Jurkat, Clone E6-1 (cell line): ENCODE measurements around the gene CPED1.
"Not testable (repeated sequence)": the region's sequence is repeated elsewhere in the genome, so short reads cannot be mapped to it uniquely, and the experiment has no call there.

Source experiments
- DNase-seq: peaks from one replicate; pipeline ENCODE4 v3.0.0-alpha.2; 2011; ENCODE audit warnings: low read depth, low spot score
- H3K4me3 ChIP-seq: 2 replicates; pipeline ENCODE4 v1.5.1; 2011; ENCODE audit warnings: mild to moderate bottlenecking, low read length, control low read depth, moderate library complexity

The CPED1 gene

DNA sequence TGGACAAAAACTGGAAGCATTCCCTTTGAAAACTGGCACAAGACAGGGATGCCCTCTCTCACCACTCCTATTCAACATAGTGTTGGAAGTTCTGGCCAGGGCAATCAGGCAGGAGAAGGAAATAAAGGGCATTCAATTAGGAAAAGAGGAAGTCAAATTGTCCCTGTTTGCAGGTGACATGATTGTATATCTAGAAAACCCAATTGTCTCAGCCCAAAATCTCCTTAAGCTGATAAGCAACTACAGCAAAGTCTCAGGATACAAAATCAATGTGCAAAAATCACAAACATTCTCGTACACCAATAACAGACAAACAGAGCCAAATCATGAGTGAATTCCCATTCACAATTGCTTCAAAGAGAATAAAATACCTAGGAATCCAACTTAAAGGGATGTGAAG lies 262.9 kb downstream of the CPED1 start:
- not testable (repeated sequence) for DNase-seq, H3K4me3 ChIP-seq

DNA sequence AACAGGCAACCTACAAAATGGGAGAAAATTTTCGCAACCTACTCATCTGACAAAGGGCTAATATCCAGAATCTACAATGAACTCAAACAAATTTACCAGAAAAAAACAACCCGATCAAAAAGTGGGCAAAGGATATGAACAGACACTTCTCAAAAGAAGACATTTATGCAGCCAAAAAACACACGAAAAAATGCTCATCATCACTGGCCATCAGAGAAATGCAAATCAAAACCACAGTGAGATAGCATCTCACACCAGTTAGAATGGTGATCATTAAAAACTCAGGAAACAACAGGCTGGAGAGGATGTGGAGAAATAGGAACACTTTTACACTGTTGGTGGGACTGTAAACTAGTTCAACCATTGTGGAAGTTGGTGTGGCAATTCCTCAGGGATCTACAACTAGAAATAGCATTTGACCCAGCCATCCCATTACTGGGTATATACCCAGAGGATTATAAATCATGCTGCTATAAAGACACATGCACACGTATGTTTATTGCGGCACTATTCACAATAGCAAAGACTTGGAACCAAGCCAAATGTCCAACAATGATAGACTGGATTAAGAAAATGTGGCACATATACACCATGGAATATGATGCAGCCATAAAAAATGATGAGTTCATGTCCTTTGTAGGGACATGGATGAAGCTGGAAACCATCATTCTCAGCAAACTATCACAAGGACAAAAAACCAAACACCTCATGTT lies 264.2 kb downstream of the CPED1 start:
- H3K4me3 ChIP-seq, DNase-seq: not testable (repeated sequence)

DNA sequence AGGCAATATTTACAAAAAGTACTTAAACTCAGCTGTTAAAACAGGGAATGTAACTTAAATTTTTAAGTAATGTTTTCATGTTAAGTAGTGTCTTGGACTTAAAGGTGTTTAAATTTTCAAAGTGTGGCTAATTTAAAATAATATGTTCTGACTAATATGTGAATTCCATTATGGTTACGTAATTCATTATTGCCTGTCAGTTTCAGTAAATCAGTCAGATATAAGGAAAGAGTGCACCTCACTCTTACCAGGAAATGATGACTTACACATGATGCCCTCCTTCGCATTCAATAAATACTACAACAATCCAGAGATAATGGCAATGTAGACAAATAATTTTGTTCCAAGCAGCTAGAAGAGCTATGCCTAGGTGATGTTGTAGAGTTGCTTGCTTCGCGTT lies 271.3 kb downstream of the CPED1 start:
- no peak for DNase-seq

DNA sequence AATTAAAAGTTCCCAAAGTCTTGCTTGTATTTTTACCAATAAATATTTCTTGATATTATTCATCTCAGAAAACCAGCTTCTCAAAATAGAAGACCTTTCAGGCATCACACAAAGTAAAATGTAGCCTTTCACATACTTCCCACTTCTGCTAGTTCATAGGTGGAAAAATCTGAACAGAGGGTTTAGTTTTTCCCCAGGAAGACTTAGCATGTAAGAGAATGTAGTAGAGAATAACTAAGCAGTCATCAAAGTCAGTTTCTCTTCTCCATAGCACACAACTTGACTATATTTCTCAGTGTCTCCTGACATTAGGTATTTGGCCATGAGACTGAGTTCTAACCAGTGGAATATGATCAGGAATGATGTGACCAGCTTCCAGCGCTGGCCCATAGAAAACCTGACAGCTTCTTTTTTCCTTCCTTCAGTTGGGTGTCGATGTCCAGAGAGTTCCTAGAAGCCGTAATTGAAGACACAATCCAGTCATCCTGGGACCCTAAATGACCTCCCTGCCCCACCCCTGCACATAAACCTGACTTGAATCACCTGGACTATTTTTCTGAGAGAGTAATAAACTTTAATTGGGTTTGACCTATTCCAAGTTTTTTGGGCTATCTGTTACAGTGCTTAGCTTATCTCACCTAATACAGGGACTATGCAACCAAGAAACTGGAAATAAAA lies 272.8 kb downstream of the CPED1 start:
- H3K4me3 ChIP-seq: no peak overlapping the region
- no peak for DNase-seq

More for the DNA sequence above, 271.3 kb downstream of the CPED1 start:
- H3K4me3 ChIP-seq: no peak overlapping the region

DNA sequence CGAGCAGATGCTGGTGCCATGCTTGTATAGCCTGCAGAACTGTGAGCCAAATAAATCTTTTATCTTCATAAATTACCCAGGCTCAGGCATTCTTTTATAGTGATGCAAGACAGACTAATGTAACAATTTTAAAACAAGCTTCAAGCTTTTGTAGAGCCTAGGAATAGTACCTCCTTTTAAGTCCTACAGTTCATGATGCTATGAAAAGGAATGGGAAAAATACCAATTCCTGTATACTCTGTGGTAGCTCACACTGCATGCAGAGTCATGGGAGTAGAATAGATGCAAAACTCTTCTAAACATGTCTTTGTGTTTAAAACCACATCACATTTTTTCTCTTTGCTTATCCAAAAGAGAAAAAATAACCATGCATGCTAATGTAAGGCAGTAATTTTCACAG lies 273.7 kb downstream of the CPED1 start:
- no peak for DNase-seq

DNA sequence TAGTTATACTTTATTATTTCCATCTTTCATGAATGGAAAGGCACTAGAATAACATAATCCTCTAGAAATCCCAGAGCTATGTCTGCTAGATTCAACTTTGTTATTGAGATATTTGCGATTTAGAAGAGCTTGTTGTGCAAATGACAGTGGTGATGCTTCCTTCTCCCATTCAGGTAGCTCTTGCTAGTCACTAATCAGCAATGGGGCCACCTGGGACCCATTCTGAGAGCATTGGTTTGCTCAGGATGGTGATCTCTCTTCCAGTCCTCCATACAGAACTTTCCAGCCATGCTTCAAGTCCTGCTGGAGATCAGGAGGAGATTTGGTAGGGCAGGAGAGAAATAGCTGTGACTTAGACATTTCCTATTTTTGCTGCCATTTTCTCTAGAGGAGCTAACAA lies 274.5 kb downstream of the CPED1 start:
- no peak for DNase-seq
- no peak overlapping the region for H3K4me3 ChIP-seq

More for the DNA sequence above, 273.7 kb downstream of the CPED1 start:
- no peak overlapping the region for H3K4me3 ChIP-seq

DNA sequence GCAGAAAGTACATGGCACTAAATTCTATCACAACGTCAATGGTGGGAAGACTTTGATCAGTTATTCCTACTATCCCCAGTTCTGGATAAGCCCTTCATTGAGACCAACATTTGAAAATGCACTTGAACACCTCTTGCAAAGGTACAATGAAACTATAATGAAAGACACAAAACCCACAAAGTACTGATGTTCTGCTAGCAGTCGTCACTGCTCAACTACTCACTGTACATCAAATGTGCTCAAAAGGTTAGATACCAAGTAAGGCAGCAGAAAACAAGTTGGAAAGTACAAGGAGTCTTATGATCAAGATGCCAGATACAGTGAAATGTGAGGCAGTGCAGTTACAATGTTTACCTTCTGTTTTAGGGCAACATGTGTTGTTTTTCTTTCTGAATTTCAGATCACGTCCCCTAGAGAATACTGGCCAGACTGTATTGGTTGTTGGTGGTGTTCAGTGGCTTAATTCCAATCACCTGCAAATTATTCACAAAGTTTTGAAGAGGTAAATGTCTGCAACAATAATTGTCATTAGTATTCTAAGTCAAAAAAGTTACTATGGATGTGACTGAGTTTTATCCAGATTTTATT lies 277.9 kb downstream of the CPED1 start:
- H3K4me3 ChIP-seq: no peak overlapping the region
- DNase-seq: no peak

DNA sequence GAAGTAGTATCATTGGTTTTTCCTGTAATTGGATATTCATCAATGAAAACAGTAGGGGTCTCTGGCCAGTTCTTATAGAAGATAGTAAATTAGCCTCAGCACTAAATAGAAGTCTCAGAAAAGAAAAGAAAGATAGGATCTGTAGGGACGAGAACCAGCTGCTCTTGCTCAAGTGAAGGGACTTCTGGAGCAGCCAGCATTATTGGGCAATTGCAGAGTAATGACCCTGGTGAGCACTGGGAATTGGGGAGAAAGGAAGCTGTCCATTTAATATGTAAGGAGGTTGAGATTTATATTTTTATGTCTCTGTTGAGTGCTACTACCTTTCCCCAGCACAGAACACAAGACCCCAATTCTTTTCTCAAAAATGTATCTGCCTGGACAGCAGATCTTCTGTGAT lies 279.1 kb downstream of the CPED1 start:
- DNase-seq: no peak
- H3K4me3 ChIP-seq: no peak overlapping the region

DNA sequence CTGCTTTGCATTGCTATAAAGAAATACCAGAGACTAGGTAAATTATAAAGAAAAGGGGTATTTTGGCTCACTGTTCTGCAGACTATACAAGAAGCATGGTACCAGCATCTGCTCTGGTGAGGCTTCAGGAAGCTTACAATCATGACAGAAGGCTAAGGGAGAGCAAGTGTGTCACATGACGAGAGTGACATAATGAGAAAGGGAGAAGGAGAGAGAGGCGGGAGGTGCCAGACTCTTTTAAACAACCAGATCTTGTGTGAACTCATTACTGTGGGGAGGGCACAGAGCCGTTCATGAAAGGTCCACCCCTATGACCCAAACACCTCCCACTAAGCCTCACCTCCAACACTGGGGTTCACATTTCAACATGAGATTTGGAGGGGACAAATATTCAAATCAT lies 281.3 kb downstream of the CPED1 start:
- DNase-seq: no peak

DNA sequence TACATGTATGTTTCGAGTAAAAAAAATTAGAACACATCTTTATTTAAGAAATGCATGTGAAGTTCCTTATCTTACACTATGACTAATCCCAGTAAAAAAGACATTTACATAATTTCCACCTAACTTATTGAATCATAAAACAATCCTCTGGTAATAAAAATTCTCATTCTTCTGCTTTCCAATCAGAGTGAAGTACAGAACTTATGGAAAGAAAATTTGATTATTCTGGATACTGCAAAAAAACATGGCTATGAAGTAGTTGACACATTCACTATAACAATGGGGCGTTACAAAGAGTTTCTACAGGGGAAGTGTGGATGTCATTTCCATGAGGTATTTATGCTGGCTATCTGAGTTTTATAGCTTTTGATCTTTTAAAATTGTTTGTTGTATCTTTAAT lies 282.6 kb downstream of the CPED1 start:
- DNase-seq: no peak
- no peak overlapping the region for H3K4me3 ChIP-seq

More for the DNA sequence above, 281.3 kb downstream of the CPED1 start:
- H3K4me3 ChIP-seq: no peak overlapping the region

DNA sequence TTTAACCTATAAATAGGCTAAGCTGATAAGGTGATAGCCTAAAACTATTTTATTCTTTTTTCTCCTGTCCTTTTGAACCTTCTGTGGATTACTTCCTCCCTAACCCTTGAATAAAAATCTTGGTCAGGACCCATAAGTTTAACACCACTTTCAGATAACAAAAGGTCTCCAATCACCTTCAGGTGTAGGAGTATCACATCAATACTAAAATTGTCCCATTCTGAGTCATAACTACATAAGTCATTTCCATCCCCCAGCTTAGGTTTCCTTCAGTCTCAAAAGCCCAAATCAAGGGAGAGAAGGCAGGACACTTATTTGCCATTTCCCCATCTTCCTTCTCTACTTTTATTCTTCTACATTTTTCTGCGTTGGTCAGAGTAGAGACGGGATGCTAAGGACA lies 283.4 kb downstream of the CPED1 start:
- no peak overlapping the region for H3K4me3 ChIP-seq
- no peak for DNase-seq

DNA sequence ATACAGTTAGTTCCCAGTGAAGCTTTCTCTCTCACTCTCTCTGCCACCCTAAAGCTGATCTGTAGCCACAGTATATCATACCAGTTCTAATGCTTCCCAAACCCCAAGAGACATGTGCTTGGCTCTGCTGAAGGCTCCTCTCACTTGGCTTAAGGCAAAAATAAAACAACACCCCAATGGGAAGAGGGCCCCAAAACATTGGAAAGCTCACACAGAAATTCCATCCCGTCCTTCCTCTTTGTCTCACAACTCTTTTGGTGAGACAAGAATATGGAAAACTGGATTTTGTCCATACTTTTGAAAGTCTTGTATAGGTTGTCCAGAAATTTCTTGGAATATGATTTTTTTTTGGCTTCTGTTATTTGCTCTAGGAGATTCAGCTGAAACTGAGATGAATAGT lies 284.2 kb downstream of the CPED1 start:
- DNase-seq: no peak
- no peak overlapping the region for H3K4me3 ChIP-seq

DNA sequence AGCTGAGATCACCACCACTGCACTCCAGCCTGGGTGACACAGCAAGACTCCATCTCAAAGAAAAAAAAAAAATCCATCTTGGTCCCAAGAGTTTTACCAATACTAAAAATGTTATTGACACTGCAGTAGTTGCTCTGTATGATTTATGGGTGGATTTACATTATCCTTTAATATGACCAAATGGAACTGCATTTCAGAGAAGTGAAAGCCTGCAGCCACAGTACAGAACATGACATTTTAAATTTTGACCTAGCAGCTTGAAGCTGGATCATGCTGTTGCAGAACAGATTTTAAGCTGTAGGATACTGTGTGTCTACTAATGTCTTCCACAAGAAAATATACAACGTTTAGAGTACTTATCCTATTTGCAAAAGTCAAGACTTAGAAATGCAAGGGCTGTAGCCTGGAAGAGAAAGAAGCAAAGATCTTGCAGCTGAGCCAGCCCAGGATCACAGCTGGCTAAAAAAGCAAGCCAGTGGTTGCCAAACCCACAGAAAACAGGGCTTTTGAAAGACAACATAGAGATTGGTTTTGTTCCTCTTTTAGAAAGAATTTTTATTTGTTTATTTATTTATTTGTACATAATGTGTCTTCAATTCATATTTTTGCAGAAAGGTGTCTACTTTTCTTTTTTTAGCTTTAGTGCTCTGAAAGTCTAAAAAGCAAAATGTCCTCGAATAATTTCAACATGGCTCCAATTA lies 285.1 kb downstream of the CPED1 start:
- DNase-seq: no peak

DNA sequence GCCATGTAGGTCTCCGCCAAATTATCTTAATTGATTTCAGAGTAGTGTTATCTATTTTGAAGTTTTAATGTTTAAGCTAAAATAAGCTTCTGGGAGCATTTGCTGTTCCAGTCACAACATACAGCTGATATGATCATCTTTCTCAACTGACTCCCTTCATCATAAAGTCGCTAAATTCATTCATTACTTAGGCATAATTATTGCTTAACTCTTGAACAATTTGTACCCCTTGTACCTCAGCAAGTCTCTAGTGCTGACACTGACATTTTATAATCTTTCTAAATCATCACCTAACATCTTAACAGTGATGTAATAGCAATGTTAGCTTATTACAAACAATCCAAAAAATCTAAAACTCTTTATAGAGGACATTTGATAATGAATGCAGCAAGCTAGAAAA lies 286.0 kb downstream of the CPED1 start:
- no peak overlapping the region for H3K4me3 ChIP-seq
- DNase-seq: no peak

More for the DNA sequence above, 285.1 kb downstream of the CPED1 start:
- no peak overlapping the region for H3K4me3 ChIP-seq

DNA sequence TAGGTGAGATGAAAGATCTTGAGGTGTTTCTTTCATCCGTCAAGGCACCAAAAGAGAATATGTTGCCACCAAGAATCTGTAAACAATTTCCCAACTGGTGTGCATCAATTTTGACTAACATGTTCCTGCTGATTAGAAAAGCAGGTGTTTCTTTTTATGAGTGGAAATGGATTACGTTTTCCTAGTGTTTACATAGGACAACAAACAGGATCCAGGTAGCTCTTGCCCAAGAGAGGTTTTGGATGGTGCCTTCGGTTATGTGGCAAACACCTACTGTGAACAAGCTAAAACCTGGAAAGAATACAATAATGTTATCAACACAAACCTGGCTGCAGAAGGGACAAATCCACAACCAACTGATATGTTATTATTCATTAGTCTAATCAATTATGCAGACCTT lies 286.7 kb downstream of the CPED1 start:
- no peak for DNase-seq
- H3K4me3 ChIP-seq: no peak overlapping the region

DNA sequence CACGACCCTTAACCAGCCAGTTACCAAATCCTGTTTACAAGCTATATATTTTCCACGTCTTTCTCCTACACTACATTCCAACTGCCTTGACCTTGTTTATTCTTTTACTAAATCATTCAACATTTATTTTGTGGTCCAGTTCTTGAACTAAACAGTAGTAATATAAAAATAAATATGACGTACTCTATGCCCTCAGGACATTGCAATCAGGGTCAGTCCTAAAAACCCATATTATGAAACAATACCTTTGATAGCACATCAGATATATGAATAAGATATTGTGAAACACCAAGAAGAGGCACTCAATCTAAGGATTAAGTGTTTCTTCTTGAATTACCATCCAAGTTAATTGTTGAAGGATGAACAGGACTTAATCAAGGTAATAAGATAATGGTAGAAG lies 287.8 kb downstream of the CPED1 start:
- H3K4me3 ChIP-seq: no peak overlapping the region
- DNase-seq: no peak

DNA sequence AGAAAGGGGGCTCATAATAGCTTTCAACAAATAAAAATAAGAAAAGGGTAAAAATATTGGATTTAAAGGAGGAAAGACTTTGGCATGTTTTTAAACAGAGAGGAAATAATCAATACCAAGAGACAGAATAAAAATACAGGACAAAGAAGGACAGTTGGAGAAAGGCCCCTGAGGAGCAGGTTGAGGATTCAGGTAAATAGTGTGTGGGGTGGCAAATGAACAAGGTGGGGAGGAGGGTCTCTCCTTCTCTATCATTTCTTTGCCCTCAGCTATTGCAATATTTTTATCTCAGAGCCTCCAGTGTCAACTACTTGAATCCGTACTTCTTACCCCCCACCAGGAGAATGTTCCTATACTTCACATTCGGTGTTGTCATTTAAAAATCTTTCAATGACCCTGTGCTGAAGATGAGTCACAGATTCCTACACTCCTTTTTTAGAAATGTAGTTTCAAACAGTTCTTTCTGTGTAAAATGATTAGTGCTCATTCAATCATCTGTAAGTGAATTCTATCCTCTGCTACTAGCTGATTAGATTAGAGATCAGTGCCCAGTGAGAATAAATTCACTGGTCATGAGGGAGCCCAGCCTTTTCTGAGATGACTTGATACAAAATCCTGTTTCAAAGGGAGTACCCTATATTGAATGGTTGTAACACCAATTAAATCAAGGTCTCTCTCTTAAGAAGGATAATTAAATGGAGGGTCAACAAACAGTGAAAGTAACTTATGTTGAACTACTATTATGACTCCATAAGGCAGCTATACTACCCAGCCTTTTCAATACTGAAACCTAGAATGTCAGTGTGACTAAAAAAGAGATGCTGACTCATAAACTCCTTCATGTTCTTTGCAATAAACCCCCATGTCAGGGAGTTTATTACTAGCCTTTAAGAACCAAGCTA lies 289.9 kb downstream of the CPED1 start:
- H3K4me3 ChIP-seq: no peak overlapping the region
- DNase-seq: no peak

DNA sequence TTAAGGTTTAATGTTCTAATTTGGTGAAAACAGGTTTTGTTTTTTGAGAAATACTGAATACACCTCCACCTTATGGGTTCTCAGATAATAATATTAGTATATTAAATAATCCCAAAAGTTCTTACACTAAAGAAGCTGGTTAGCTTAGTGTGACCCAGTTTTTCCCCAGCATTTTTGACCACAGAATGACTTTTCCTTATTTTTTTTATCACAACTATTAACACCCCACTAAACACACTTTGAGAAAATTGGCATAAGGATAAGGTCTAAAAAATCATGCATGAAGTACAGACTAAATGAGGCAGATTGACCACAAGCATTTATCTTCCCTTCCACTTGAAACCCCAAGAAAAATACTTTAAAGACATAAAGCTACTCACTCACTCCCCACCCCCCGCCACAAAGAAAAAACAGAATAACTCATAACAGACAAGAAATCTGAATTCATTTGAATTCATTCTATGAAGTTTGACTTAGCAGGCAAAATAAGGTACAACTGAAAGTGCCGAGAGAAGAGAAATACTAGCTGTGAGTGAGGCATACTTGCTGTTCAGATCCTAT lies 290.6 kb downstream of the CPED1 start:
- no peak overlapping the region for H3K4me3 ChIP-seq
- DNase-seq: no peak

DNA sequence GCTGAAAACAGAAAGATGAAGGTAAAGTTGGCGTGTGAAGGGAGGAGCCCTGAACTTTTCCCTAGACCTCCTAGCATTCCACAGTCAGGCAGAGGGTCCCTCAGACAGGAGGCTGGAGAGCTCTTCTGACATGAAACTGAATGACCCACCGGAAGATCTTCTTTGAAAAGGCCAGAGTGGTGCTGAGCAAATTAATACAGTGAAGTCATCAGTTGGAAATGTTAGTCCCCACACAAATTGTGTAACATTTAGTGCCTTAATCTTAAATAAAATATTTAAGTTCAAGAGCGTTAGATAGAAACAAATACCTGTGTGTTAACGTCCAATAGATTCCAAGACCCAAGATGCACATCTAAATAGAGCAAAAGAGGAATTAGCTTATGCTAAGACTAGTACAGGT lies 291.3 kb downstream of the CPED1 start:
- DNase-seq: no peak
- no peak overlapping the region for H3K4me3 ChIP-seq
